Heart right ventricle (tissue), 16 donors: ENCODE data around the gene RARRES2. TPM values are rescaled to one million over a fixed set of nuclear protein-coding genes. Genes with fewer than 3 reads are reported as not detected.
A peak's percentile ranks its signal among the peaks of the same experiment; 100 is the strongest.

Experiments
- ATAC-seq, 8 donors: fragments of 200-7000 bp; cut with Tn5 transposase; one replicate each; pipeline ENCODE4 v1.9.1; 2020; ENCODE audit warnings: mild to moderate bottlenecking in 8 of 8, moderate library complexity in 8 of 8, moderate number of reproducible peaks in 1 of 8
- DNase-seq, 2 donors: peaks; one replicate each; pipeline ENCODE4 v3.0.0-alpha.2; 2020
- H3K27ac ChIP-seq, 10 donors: fragments of 200-600 bp; sonication (generic) in 2 of 10; one replicate each; pipeline versions ENCODE4 v1.5.0 to v1.8.0; 2020 to 2022; ENCODE audit warnings: mild to moderate bottlenecking in 3 of 10
- H3K27me3 ChIP-seq, 7 donors: fragments of 200-600 bp; one replicate each; pipeline ENCODE4 v1.8.0; 2021 to 2022; ENCODE audit warnings: mild to moderate bottlenecking in 2 of 7
- H3K36me3 ChIP-seq, 9 donors: fragments of 200-600 bp; sonication (generic) in 1 of 9; one replicate each; pipeline versions ENCODE4 v1.5.0 to v1.8.0; 2020 to 2022; ENCODE audit warnings: mild to moderate bottlenecking in 2 of 9
- H3K4me1 ChIP-seq, 9 donors: fragments of 200-600 bp; sonication (generic) in 1 of 9; one replicate each; pipeline versions ENCODE4 v1.5.0 to v1.8.0; 2020 to 2022; ENCODE audit warnings: mild to moderate bottlenecking in 4 of 9
- H3K4me3 ChIP-seq, 10 donors: fragments of 200-600 bp; sonication (generic) in 2 of 10; one replicate each; pipeline versions ENCODE4 v1.5.0 to v1.8.0; 2020 to 2022; ENCODE audit warnings: mild to moderate bottlenecking in 7 of 10, moderate library complexity in 2 of 10
- H3K9me3 ChIP-seq, 11 donors: fragments of 200-600 bp in 10 of 11; sonication (generic) in 2 of 11; one replicate each; pipeline versions ENCODE4 v1.5.0 to v1.8.0; 2013 to 2022; ENCODE audit warnings: mild to moderate bottlenecking in 2 of 11, control low read depth in 1 of 11, moderate library complexity in 1 of 11
- WGBS, 2 donors: extraction: QIAGEN DNeasy Blood & Tissue Kit; methylation state at CpG; one replicate each; pipeline ENCODE4 v1.1.7; 2013; ENCODE audit warnings: inconsistent platforms in 1 of 2; 5-methylcytosine and 5-hydroxymethylcytosine counted together
- intact Hi-C, 10 donors: fragments of 100-400 bp; cut with DNase I; formaldehyde crosslinking; loops; one replicate each; pipeline versions ENCODE4 v1.11.1 to v1.14.2; 2022
- polyA plus RNA-seq, 2 donors: library from polyadenylated mRNA; stranded (reverse); fragments of 200-250 nt; gene quantifications; one replicate each; pipeline ENCODE4 v1.2.3, GENCODE V29; 2013
- total RNA-seq, 10 donors: library from RNA; stranded (reverse); fragmentation: NEBNext Ultra II Directional in 3 of 10; extraction: Animal tissue kit (Norgen Biotek cat#: 25700) in 3 of 10; gene quantifications; one replicate each; pipeline versions ENCODE4 v1.2.1 to v1.2.4, GENCODE V29; 2021 to 2023
- TF ChIP-seq, protein P1 (sequence below), 9 donors: fragments of 200-600 bp; sonication (generic) in 2 of 9; IDR thresholded peaks; one replicate each; pipeline versions ENCODE4 v1.5.0 to v1.8.0; 2021 to 2022; ENCODE audit warnings: antibody characterized with exemption in 9 of 9, mild to moderate bottlenecking in 5 of 9, moderate library complexity in 1 of 9
- donor health status: Arrhythmogenic right ventricular cardiomyopathy.
- donor health status: ischemic (EF 13 %, LVEDD 7.1; RV severe dilation, severe dysfunction).
- donor health status: healthy with polysubstance abuse.
- donor health status: DM: no; HTN: yes; CAD: no.
- donor health status: DM: no; HTN: no; CAD: no.
- donor health status: ischemic (EF 25% LVEDD 6.9; RV normal size, moderate dysfunction).
- donor health status: ischemic (EF 25% LVEDD 5.7; RV mildly dilated, moderate dysfunction).
- donor health status: healthy.
- donor health status: DM: yes; HTN: yes; CAD: no.
- donor health status: Ischemic cardiomyopathy.
- donor health status: ischemic (EF 35%, LVEDD 5.7; RV mildly dilated, moderate dysfunction).
- donor health status: nonischemic (EF 11% LVEDD 7.7; RV severe dilation, severe dysfunction).
- donor health status: DM: yes; HTN: yes; CAD: no.
- donor health status: PGD.
- donor health status: ischemic (EF 29% LVEDD 5.4; RV normal size, mild dysfunction).
- donor health status: nonischemic (EF 23%, LVEDD 6.1; RV moderate dilation, normal function).

Gene RARRES2
- total and polyA plus RNA-seq, 12 donors: 6.7 to 33.0 (median 18.4) TPM

DNA sequence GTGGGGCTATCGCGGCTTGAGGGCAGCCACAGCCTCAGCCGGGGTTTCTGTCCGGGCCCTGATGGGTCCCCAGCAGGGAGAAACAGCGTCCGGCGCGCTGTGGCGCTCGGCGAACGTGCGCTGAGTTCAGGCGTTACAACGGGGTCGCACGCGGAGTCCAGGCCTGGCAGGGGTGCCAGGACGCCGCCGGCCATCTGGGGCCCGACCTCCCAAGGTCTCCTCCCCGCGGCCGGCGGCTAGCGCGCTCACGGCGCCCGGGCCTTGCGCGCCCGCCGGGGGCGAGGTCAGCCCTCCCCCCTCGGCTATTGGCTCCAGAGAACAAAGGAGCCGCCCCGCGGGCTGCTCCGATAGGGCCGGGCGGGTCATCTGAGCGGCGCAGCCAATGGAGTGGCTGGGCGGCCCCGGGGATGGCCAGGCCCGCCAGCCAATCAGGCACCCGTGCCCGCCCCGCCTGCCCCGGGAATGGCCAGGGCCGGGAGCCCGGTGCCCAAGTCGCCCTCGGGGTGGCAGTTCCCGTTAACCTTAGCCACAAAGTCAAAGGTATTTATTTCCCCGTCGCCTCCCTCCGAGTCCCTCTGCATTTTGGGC, 37.5 kb upstream of the RARRES2 start, which contains the start of gene ZNF775:
Gene ZNF775, plus strand, starts transcription at position 478 of the 588 bp plus-strand sequence. CDS start 9,141 bp downstream, outside the sequence.
- H3K27ac ChIP-seq: peak within 1 kb of the TSS; percentile 80 to 98 (median 96)
- H3K4me1 ChIP-seq: peaks cover 5 to 44% (median 36%) of the 10 kb centered on the region in 9 donors
- peak; percentile 97 to 99 (median 98) for ATAC-seq
- H3K4me3 ChIP-seq: peak within 1 kb of the TSS; percentile 70 to 98 (median 90)
- peak; percentile 95 to 96 for DNase-seq
- H3K9me3 ChIP-seq: no peaks in the 10 kb centered on the region
- 0 to 1% methylated on average over 58 to 60 of the region's 60 CpGs for WGBS, 2 donors
- no peaks in the 10 kb centered on the region for H3K27me3 ChIP-seq
- H3K36me3 ChIP-seq: peaks cover 0 to 14% (median under 1%) of the 10 kb centered on the region in 9 donors
- TF ChIP-seq, protein P1, sequence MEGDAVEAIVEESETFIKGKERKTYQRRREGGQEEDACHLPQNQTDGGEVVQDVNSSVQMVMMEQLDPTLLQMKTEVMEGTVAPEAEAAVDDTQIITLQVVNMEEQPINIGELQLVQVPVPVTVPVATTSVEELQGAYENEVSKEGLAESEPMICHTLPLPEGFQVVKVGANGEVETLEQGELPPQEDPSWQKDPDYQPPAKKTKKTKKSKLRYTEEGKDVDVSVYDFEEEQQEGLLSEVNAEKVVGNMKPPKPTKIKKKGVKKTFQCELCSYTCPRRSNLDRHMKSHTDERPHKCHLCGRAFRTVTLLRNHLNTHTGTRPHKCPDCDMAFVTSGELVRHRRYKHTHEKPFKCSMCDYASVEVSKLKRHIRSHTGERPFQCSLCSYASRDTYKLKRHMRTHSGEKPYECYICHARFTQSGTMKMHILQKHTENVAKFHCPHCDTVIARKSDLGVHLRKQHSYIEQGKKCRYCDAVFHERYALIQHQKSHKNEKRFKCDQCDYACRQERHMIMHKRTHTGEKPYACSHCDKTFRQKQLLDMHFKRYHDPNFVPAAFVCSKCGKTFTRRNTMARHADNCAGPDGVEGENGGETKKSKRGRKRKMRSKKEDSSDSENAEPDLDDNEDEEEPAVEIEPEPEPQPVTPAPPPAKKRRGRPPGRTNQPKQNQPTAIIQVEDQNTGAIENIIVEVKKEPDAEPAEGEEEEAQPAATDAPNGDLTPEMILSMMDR (IDR thresholded peaks at IDR 0.05): peak in 1 of 9 donors; percentile 3
- intact Hi-C loops: loop anchor here in 1 of 10 donors (1.0 kb wide), 1 partner anchor 42 kb away; no protein-coding TSS in a partner anchor

DNA sequence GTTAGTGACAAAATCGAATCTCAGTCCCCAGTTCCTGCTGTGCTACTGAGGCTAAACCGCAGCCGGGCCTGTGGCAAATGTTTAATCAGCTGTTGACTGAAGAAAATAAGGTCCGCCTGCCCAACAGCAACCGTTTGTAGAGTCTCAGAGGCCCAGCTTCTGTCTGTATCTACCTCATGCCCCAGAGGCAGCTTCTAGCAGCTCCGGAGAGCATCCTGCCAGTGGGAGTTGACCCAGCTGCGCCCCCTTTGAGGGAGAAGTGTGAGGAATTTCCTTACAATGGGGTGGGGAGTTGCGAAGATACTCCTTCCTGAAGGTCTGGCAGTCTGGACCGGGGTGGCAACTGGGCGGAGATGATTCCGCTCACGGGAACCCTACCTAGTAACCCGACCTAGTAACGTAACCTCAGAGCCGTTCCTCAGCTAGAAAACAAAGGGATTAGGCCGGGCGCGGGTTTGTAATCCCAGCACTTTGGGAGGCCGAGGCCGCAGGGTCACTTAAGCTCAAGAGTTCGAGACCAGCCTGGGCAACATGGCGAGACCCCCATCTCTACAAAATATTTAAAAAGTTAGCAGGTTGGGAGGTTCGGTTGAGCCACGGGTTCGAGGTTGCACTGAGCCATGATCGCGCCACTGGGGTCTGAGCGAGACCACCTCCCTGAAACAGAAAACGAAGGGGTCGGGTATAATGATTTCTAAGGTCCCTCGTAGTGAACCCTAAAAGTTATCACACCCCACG, 36.9 kb upstream of the RARRES2 start:
- ATAC-seq (peak; percentile 5 to 32 (median 12)), DNase-seq (peak in 1 of 2 donors; percentile 61)
- H3K4me1 ChIP-seq: peaks cover 8 to 51% (median 39%) of the 10 kb centered on the region in 9 donors
- TF ChIP-seq, protein P1 (IDR thresholded peaks at IDR 0.05): peak in 5 of 9 donors; percentile 15 to 41 (median 35)
- H3K36me3 ChIP-seq: peaks cover 0 to 20% (median 7%) of the 10 kb centered on the region in 9 donors
- 8% methylated on average over 32 of the region's 32 CpGs for WGBS, 2 donors
- peak overlapping the region; percentile 80 to 98 (median 96) for H3K27ac ChIP-seq
- H3K9me3 ChIP-seq: no peaks in the 10 kb centered on the region
- intact Hi-C loops: no loop called here
- peak overlapping the region; percentile 43 to 98 (median 85) for H3K4me3 ChIP-seq
- no peaks in the 10 kb centered on the region for H3K27me3 ChIP-seq

DNA sequence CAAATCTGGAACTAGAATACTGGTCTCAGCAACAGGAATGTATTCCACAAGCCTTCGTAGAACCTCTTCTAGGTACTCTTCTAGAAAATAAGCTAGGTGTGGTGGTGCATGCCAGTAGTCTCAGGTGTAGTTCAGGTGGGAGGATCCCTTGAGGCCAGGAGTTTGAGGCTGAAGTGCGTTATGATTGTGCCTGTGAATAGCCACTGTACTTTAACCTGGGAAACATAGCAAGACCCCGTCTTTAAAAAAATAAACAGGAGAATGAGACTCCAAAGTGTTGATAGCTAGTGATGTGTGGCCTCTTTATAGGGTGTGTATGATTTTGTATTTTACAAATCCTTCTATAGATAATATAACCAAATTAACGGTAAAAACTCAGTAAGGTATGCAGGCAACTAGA, 36.2 kb upstream of the RARRES2 start:
- peaks cover 0 to 27% (median 14%) of the 10 kb centered on the region in 9 donors for H3K36me3 ChIP-seq
- no peak for DNase-seq
- intact Hi-C loops: no loop called here
- H3K27me3 ChIP-seq: no peaks in the 10 kb centered on the region
- peaks cover 9 to 57% (median 38%) of the 10 kb centered on the region in 9 donors for H3K4me1 ChIP-seq
- WGBS, 2 donors: 74% methylated on average over 4 of the region's 4 CpGs
- H3K4me3 ChIP-seq: no peak overlapping the region
- TF ChIP-seq, protein P1 (IDR thresholded peaks at IDR 0.05): no peak
- no peaks in the 10 kb centered on the region for H3K9me3 ChIP-seq
- ATAC-seq: no peak
- peak overlapping the region in 9 of 10 donors; percentile 90 to 98 (median 96) for H3K27ac ChIP-seq

DNA sequence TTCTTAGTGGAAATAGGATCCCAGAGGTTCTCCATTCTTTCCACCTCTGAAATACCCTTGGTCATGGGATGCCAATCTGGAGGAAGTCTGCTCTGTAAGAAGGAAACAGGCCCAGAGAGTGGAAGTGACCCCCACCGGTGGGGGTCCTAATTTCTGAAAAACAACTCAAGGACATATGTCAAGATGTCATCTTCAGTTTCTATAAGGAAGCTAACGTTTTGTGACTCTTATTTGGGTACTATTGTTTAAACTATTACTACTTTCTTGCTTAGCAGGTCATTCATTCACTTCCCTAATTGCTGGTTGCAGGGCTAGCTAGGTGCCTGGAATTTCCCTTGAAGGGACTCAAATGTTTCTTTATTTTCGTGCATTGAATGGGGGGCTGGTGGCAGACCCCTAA, 35.8 kb upstream of the RARRES2 start:
- H3K27ac ChIP-seq: peak overlapping the region in 4 of 10 donors; percentile 90 to 98 (median 94)
- WGBS, 2 donors: 48 to 68% methylated on average over 3 of the region's 3 CpGs
- H3K4me1 ChIP-seq: peaks cover 9 to 62% (median 34%) of the 10 kb centered on the region in 9 donors
- H3K27me3 ChIP-seq: no peaks in the 10 kb centered on the region
- H3K4me3 ChIP-seq: no peak overlapping the region
- intact Hi-C loops: no loop called here
- ATAC-seq: no peak
- TF ChIP-seq, protein P1 (IDR thresholded peaks at IDR 0.05): no peak
- peaks cover 0 to 31% (median 18%) of the 10 kb centered on the region in 9 donors for H3K36me3 ChIP-seq
- H3K9me3 ChIP-seq: no peaks in the 10 kb centered on the region
- no peak for DNase-seq
